GM12872 (cell line): ENCODE measurements around the gene RALGPS2.

Experiments used
- TF ChIP-seq, protein P1 (sequence below): IDR thresholded peaks from 3 replicates; pipeline ENCODE4 v1.5.1; 2011; ENCODE audit warnings: low read depth, mild to moderate bottlenecking, low read length, moderate library complexity; ENCODE audit not compliant: insufficient read depth

RALGPS2 gene

GRCh38 chr1:178847396-178847849, 122.4 kb downstream of the RALGPS2 start:
- TF ChIP-seq, protein P1, sequence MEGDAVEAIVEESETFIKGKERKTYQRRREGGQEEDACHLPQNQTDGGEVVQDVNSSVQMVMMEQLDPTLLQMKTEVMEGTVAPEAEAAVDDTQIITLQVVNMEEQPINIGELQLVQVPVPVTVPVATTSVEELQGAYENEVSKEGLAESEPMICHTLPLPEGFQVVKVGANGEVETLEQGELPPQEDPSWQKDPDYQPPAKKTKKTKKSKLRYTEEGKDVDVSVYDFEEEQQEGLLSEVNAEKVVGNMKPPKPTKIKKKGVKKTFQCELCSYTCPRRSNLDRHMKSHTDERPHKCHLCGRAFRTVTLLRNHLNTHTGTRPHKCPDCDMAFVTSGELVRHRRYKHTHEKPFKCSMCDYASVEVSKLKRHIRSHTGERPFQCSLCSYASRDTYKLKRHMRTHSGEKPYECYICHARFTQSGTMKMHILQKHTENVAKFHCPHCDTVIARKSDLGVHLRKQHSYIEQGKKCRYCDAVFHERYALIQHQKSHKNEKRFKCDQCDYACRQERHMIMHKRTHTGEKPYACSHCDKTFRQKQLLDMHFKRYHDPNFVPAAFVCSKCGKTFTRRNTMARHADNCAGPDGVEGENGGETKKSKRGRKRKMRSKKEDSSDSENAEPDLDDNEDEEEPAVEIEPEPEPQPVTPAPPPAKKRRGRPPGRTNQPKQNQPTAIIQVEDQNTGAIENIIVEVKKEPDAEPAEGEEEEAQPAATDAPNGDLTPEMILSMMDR, result no peak

DNA sequence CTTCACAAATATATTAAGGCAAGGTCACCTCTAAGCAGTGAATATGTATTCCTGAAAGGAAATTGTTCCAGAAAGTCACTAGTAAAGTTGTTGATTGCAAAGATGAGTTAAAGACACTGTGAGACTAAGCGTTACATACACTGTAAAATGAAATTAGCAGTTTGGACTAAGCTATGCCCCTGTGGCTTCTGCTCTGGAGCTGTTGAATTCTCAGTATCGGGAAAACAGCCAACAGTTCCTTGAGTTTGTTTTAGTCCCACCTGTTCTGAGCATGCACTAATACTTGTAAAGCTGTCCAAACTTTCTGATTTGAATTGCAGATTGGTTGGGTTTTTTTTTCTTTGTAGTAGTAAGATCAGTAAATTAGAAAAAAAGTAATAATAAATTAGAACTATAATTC, 124.9 kb downstream of the RALGPS2 start:
- TF ChIP-seq, protein P1, result no peak

- TF ChIP-seq, protein P1, result no peak
Measured at GRCh38 chr1:178857126-178857525, 132.1 kb downstream of the RALGPS2 start.

DNA sequence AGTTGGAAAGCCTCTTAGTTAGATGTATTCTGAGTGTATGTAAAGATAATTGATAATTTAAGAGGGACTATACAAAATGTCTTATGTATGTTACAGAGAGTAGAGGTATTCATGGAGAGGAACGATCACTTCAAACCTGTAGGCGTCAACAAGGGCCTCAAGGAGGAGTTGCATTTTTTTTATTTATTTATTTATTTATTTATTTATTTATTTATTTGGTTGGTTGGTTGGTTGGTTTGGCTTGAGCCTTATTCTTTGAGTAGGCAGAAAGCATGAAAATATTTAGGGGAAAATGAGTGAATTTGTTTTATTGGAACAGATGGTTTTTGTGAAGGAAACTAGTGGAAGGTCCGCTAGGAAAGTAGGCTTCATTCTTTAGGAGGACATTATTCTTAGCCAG, 137.4 kb downstream of the RALGPS2 start:
- TF ChIP-seq, protein P1, result no peak

DNA sequence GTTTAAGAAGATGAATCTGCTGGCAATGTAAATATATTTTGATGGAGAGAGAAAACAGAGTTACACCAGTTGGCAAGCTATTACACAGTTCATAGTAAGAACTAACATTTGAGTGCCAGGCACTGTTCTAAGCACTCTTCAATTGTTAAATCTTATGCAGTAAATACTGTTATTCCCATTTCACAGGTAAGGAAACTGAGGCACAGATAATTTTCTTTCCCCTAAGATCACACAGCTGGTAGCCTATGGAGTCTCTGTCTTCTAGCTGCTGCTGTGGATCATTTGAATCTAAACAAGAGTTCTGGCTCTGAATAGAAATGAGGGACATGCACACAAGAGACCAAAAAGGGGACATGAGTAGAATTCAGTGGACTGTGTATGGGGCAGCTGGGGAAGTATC, 137.8 kb downstream of the RALGPS2 start:
- TF ChIP-seq, protein P1, result no peak

DNA sequence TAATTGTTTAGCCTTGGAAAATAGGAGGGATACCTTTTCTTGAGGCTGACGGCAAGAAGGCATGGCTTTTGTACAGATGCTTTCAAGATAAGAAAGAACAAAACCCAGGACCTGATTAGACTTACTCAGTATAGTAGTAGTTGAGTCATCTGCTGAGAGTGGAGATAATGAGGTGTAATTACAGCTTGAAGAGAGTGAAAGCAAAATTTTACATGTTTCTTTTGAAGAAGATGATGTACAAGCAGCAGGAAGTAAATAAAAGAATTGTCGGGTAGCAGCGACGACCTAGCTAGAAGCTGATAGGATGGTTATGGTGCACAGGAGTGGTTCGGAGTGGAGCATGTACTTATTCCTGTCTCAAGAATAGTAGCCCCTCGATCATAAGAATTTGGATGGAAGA, 139.3 kb downstream of the RALGPS2 start:
- TF ChIP-seq, protein P1, result no peak

DNA sequence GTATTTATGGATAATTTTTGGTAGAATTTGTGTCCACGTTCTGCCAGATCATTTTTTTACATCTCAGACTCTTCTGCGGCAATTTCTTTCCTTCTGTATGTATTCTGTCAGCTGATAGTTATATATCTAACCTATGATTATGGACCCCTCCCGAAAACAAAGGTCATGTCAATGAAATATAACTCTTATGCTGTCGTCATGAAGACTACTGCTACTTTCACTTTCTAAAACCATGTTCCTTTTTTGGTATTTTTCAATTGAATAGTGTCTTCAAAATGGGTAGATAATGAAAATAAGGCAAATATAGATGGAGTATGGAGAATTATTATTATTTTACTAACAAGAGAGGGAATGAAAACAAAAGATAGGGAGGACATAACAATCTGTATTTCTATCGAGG, 142.6 kb downstream of the RALGPS2 start:
- TF ChIP-seq, protein P1, result no peak

DNA sequence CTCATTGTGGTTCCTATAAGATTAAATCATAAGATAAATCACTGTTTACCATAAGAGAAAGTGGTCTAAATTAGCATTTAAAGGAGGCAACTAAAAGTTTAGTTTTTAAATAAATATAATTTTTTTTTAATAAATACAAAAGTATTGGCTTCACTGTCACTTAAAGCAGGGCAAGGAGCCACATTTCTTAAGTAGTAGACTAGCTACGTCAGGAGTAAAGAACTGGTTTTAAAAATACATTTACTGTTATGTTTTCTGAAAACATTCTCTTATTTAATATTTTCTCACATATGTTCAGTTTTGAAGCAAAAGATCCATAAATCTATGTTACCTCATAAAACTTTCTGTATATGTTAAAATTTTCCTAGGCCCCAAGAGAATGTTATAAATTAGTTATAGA, 143.7 kb downstream of the RALGPS2 start:
- TF ChIP-seq, protein P1, result no peak
